GM19328 (cell line): ENCODE measurements around the gene ANAPC5.
A peak's percentile ranks its signal among the peaks of the same experiment; 100 is the strongest.
"Not testable (repeated sequence)": the region's sequence is repeated elsewhere in the genome, so short reads cannot be mapped to it uniquely, and the experiment has no call there.

Experiments
- ATAC-seq: cut with Tn5 transposase; IDR thresholded peaks from one replicate; pipeline ENCODE4 v1.9.1; 2021; ENCODE audit warnings: mild to moderate bottlenecking, moderate library complexity; ENCODE audit not compliant: unreplicated experiment

ANAPC5 gene

GRCh38 chr12:121351820-121352681, at the start of gene ANAPC5:
ANAPC5 (minus strand) TSS chr12:121352411; CDS start chr12:121352340, 71 bp downstream.
- ATAC-seq = peak; percentile 98

- ATAC-seq = peak; percentile 25
These were observed 48.3 kb upstream of the ANAPC5 start for GRCh38 chr12:121400332-121401139.

- peak; percentile 90 for ATAC-seq
These were observed 47.5 kb upstream of the ANAPC5 start, which contains the start of gene RNF34 for GRCh38 chr12:121399391-121400331. RNF34 (plus strand) TSS chr12:121400118; CDS start chr12:121400213, 95 bp downstream.

- no peak for ATAC-seq
These were observed 46.1 kb upstream of the ANAPC5 start for GRCh38 chr12:121398355-121398754.

GRCh38 chr12:121397521-121397920, 45.3 kb upstream of the ANAPC5 start:
- no peak for ATAC-seq

- no peak for ATAC-seq
These were observed 40.1 kb upstream of the ANAPC5 start for GRCh38 chr12:121392325-121392716.

GRCh38 chr12:121391619-121392324, 39.6 kb upstream of the ANAPC5 start:
- no peak for ATAC-seq

GRCh38 chr12:121390856-121391255, 38.6 kb upstream of the ANAPC5 start:
- no peak for ATAC-seq

- ATAC-seq = no peak
These were observed 36.3 kb upstream of the ANAPC5 start for GRCh38 chr12:121388421-121388981.

GRCh38 chr12:121384891-121385290, 32.7 kb upstream of the ANAPC5 start:
- not testable (repeated sequence) for ATAC-seq

- no peak for ATAC-seq
These were observed 31.4 kb upstream of the ANAPC5 start for GRCh38 chr12:121383601-121384021.

- ATAC-seq = no peak
These were observed 27.7 kb upstream of the ANAPC5 start for GRCh38 chr12:121379945-121380344.

GRCh38 chr12:121378736-121379135, 26.5 kb upstream of the ANAPC5 start:
- ATAC-seq = no peak

- ATAC-seq = no peak
These were observed 24.8 kb upstream of the ANAPC5 start for GRCh38 chr12:121376754-121377697.

GRCh38 chr12:121374945-121375584, 22.9 kb upstream of the ANAPC5 start:
- not testable (repeated sequence) for ATAC-seq

GRCh38 chr12:121374336-121374735, 22.1 kb upstream of the ANAPC5 start:
- ATAC-seq = not testable (repeated sequence)

- ATAC-seq = no peak
These were observed 21.5 kb upstream of the ANAPC5 start for GRCh38 chr12:121373755-121374154.

- no peak for ATAC-seq
These were observed 19.2 kb upstream of the ANAPC5 start for GRCh38 chr12:121371404-121371803.
